ENCODE results near the gene QRFP. TPM values are rescaled to one million over a fixed set of nuclear protein-coding genes. Genes with fewer than 3 reads are reported as not detected.

The QRFP gene
- total RNA-seq, 1 donor from 2014 or later: not detected

DNA sequence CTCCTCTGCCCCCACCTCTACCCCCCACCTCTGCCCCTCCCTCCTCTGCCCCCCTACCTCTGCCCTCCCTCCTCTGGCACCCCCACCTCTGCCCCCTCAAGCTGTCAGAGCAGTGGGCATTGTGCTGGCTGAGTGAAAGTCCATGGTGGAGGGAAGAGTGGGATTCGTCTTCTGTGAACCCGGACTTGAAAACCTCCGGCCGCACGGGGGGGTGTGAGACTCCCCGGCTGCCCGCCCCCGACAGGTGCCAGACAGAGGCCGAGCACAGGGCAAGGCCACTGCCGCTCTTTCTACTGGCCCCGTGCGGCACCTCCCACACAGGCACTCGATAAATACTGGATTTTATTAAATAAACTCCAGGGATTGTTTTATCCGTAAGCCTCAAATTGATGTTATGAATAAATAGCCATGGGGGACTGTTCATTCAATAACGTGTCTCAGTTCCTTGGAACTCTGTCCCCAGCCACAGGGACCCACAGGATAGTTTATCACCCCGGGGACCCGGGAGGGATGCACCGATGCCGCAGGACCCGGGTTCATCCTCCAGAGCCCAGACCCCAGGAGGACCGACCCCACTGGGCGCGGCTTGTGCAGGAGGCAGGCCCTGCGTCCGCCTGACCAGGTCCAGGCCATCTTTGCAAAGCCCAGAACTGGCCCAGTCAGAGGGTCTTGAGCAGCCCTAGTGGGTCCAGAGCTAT, 2.6 kb upstream of the QRFP start:
- FAIRE-seq (no peak), DNase-seq (ENCODE audit: low read depth) (no peak)
- no peaks in the 10 kb centered on the region for H3K36me3 ChIP-seq (ENCODE audit: control insufficient read depth, insufficient read depth, low read length)
- no peak overlapping the region for H3K4me3 ChIP-seq (ENCODE audit: low read depth, low read length)
- TF ChIP-seq CTCF (IDR thresholded peaks at IDR 0.05; ENCODE audit: insufficient read depth, low read length, severe bottlenecking): no peak
- H3K27me3 ChIP-seq (ENCODE audit: control insufficient read depth, insufficient read depth, low read length): peaks cover 13% of the 10 kb centered on the region

- H3K27me3 ChIP-seq (ENCODE audit: control insufficient read depth, insufficient read depth, low read length): peaks cover 13% of the 10 kb centered on the region
- no peak for DNase-seq (ENCODE audit: low read depth)
- no peak for FAIRE-seq
Observed at GRCh38 chr9:130898552-130898852, 1.9 kb upstream of the QRFP start.

DNA sequence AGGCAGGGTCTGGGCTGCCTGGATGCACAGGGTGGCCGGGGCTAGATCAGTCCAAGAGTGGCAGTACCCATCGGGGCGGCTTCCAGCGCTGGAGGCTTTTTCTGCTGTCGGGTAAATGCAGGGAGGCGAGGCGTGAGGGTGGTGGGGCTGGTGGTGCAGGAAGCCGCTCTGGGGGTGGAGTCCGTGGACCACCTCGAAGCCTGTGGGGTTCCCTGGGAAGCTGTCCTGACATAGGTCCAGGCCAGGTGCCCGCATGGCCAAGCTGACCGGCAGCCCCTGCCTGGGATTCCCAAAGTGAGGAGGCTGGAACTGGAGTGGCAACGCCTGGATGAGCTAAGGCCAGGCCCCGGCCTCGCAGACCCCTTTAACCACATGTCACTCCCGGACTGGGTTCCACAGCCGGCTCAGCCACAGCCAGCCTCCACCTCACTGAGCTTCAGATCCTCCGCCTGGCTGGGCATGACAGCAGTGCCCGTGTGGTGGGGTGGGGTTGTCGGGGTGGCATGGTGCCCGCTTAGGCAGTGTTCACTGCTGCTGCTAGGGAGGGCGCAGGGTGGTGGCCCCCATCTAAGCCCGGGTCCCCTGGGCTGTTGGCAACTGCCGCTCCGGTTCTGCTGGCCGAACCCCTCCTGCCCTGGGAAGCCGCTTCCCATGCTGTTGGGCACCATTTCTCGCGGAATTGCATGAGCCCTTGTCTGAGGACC, 1.4 kb upstream of the QRFP start:
- no peak for FAIRE-seq
- Histone ChIP-seq H3K4me3 (ENCODE audit: low read depth, low read length) (no peak overlapping the region), H3K27me3 (ENCODE audit: control insufficient read depth, insufficient read depth, low read length) (peaks cover 13% of the 10 kb centered on the region), H3K36me3 (ENCODE audit: control insufficient read depth, insufficient read depth, low read length) (no peaks in the 10 kb centered on the region)
- DNase-seq (ENCODE audit: low read depth): no peak
- TF ChIP-seq CTCF (IDR thresholded peaks at IDR 0.05; ENCODE audit: insufficient read depth, low read length, severe bottlenecking): no peak

More at GRCh38 chr9:130898552-130898852, 1.9 kb upstream of the QRFP start:
- TF ChIP-seq CTCF (IDR thresholded peaks at IDR 0.05; ENCODE audit: insufficient read depth, low read length, severe bottlenecking): no peak
- no peak overlapping the region for H3K4me3 ChIP-seq (ENCODE audit: low read depth, low read length)
- no peaks in the 10 kb centered on the region for H3K36me3 ChIP-seq (ENCODE audit: control insufficient read depth, insufficient read depth, low read length)

DNA sequence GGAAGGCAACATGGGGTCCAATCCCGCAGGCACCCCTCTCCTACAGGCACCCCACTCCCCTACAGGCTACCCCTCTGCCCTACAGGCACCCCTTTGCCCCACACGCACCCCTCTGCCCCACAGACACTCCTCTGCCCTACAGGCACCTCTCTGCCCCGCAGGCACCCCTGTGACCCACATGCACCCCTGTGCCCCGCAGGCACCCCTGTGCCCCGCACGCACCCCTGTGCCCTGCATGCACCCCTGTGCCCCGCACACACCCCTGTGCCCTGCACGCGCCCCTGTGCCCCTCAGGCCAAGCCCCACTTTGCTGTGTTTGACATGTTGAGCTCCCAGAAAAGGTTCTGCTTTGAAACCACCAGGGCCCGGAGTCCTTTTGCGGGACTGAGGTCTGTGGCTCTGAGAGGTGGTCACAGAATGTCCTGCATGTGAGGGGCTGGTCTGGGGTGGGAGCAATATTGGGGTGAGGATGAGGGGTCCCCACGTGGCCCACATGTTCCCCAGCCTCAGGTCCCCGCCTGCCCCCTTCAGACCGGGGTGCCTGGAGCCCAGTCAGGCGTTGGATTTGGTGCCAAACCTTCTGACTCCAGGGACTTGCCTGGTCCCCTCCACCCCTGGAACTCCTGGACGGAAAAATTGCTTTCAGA, 616 bp upstream of the QRFP start:
- H3K27me3 ChIP-seq (ENCODE audit: control insufficient read depth, insufficient read depth, low read length): peaks cover 11% of the 10 kb centered on the region
- no peak overlapping the region for H3K4me3 ChIP-seq (ENCODE audit: low read depth, low read length)
- no peaks in the 10 kb centered on the region for H3K36me3 ChIP-seq (ENCODE audit: control insufficient read depth, insufficient read depth, low read length)
- no peak for FAIRE-seq
- no peak for TF ChIP-seq CTCF (IDR thresholded peaks at IDR 0.05; ENCODE audit: insufficient read depth, low read length, severe bottlenecking)
- DNase-seq (ENCODE audit: low read depth): no peak

DNA sequence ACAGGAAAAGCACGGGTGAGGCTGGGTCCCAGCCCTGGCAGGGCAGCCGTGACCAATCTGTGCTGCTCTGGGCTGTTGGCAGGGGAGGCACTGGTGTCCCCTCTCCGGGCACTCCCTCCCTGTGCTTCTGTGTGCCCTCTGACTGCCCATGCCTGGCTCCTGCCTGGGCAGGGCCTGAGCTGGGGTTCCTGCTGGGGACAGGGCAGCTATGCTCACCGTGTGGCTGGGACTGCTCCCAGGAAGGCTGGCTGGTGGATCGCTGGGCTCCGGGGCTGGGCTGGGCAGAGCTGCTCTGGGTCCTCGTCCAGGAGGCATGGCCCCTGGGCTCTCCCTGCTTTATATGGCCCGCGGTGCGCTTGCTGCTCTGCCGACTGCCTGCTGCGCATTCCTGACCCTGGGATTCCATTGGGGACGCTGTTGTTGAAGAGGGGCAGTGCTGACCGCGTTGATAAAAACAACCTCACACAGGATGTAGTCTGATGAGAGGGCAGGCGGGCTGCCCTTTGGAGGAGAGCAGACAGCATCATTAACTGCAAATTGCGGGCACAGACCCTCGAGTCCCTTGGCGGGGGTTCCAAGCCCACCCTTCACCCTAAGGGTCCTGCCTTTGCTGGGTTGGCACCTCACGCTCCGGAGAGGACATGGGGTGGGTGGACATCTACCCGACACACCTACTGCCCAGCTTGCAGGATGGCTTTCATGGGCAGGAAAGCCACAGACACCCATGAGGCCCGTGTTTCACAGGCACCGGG, 955 bp downstream of the QRFP start:
- H3K27me3 ChIP-seq (ENCODE audit: control insufficient read depth, insufficient read depth, low read length): peaks cover 11% of the 10 kb centered on the region
- FAIRE-seq (no peak), DNase-seq (ENCODE audit: low read depth) (no peak)
- H3K4me3 ChIP-seq (ENCODE audit: low read depth, low read length): no peak overlapping the region
- no peaks in the 10 kb centered on the region for H3K36me3 ChIP-seq (ENCODE audit: control insufficient read depth, insufficient read depth, low read length)
- no peak for TF ChIP-seq CTCF (IDR thresholded peaks at IDR 0.05; ENCODE audit: insufficient read depth, low read length, severe bottlenecking)
